ENCODE results near the gene CEMP1. TPM values are rescaled to one million over a fixed set of nuclear protein-coding genes. Genes with fewer than 3 reads are reported as not detected.
A peak's percentile ranks its signal among the peaks of the same experiment; 100 is the strongest.

CEMP1 gene
- total and polyA plus RNA-seq, 10 of the 15 experiments (the other 5 are each of a cell fraction or from before 2014, with no cell fraction given) = 0.05 to 8.2 (median 1.5) TPM; not detected in 5

- TF ChIP-seq ZBTB40 (IDR thresholded peaks at IDR 0.05; ENCODE audit: borderline replicate concordance) (no peak), POLR2AphosphoS2 (IDR thresholded peaks at IDR 0.05; ENCODE audit: low read depth, low read length) (peak; percentile 82; the same call in 1 of the 2 replicates), GATAD2B (conservative IDR thresholded peaks at IDR 0.05; ENCODE audit: low read depth) (0 out of 2 replicates have a peak, but pooled peaks have one; percentile 68), BRCA1 (IDR thresholded peaks at IDR 0.05; ENCODE audit: low read depth, low read length) (no peak), NBN (IDR thresholded peaks at IDR 0.05) (peak; percentile 37; the same call in 1 of the 2 replicates), SMAD5 (IDR thresholded peaks at IDR 0.05; ENCODE audit: low read depth) (peak; percentile 65; the same call in 1 of the 2 replicates), NKRF (conservative IDR thresholded peaks at IDR 0.05) (peak; percentile 64; the same call in 1 of the 2 replicates), SREBF1 (IDR thresholded peaks at IDR 0.05; ENCODE audit: low read length) (peak; percentile 88; the same call in 1 of the 2 replicates), ZZZ3 (IDR thresholded peaks at IDR 0.05; ENCODE audit: control insufficient read depth, insufficient read length, low read depth) (no peak), RAD21 (IDR thresholded peaks at IDR 0.05; ENCODE audit: insufficient read depth, low read depth, low read length) (no peak), ATF7 (IDR thresholded peaks at IDR 0.05; ENCODE audit: low read depth) (0 out of 2 replicates have a peak, but pooled peaks have one; percentile 46), MLLT1 (IDR thresholded peaks at IDR 0.05) (0 out of 2 replicates have a peak, but pooled peaks have one; percentile 49), EGR1 (IDR thresholded peaks at IDR 0.05; ENCODE audit: borderline replicate concordance in 1 of 2, low read depth in 2 of 2, low read length in 2 of 2) (0 out of 3 replicates have a peak, but pooled peaks of 1 of the 2 experiments have one; percentile 10), CHD1 (IDR thresholded peaks at IDR 0.05; ENCODE audit: low read depth, low read length) (peak; percentile 98), ZBTB4 (CRISPR knock-in tag; IDR thresholded peaks at IDR 0.05) (no peak), IRF4 (IDR thresholded peaks at IDR 0.05; ENCODE audit: low read depth, low read length) (no peak), PML (IDR thresholded peaks at IDR 0.05; ENCODE audit: low read length) (no peak; the same call in 1 of the 2 replicates), LARP7 (IDR thresholded peaks at IDR 0.05) (peak; percentile 87)
These were observed 17.5 kb downstream of the CEMP1 start, which contains the start of gene ATP6V0C (continued) for GRCh38 chr16:2513405-2514332.
